Loucy (cell line): Measurements from ENCODE around the gene TSHZ2.

Experiments
- CTCF ChIP-seq: fragments of 200-600 bp; sonication (generic); conservative IDR thresholded peaks from 2 replicates; pipeline ENCODE4 v1.5.1; 2014; ENCODE audit warnings: mild to moderate bottlenecking, antibody characterized with exemption, low read length
- EZH2phosphoT487 ChIP-seq: fragments of 200-600 bp; IDR thresholded peaks from 2 replicates; pipeline ENCODE4 v1.6.1; 2018; ENCODE audit warnings: antibody characterized with exemption, mild to moderate bottlenecking, moderate library complexity, borderline replicate concordance

GRCh38 chr20:53402233-53403005 lies 430.3 kb downstream of the TSHZ2 start:
- TF ChIP-seq CTCF (no peak), EZH2phosphoT487 (no peak)
